Smooth muscle cell (in vitro differentiated cells): ENCODE results near the gene CWC27. TPM values are rescaled to one million over a fixed set of nuclear protein-coding genes. Genes with fewer than 3 reads are reported as not detected.

Experiments
- DNase-seq: peaks from one replicate; lab custom pipeline; 2025; ENCODE audit not compliant: unreplicated experiment; lab: John Stamatoyannopoulos, UW
- H2AFZ ChIP-seq: fragments of 200-600 bp; sonication (generic); 2 replicates; pipeline ENCODE4 v1.6.0; 2016; ENCODE audit warnings: antibody characterized with exemption, low read depth, mild to moderate bottlenecking
- H3F3A ChIP-seq: fragments of 200-600 bp; sonication (generic); 2 replicates; pipeline ENCODE4 v1.6.0; 2017; ENCODE audit warnings: antibody characterized with exemption, low read depth
- H3K27ac ChIP-seq: fragments of 200-600 bp; sonication (generic); 2 replicates; pipeline ENCODE4 v1.5.1; 2016; ENCODE audit warnings: low read depth, mild to moderate bottlenecking
- H3K27me3 ChIP-seq: fragments of 200-600 bp; sonication (generic); 2 replicates; pipeline ENCODE4 v1.6.1; 2016; ENCODE audit warnings: low read depth, mild to moderate bottlenecking
- H3K36me3 ChIP-seq: fragments of 200-600 bp; sonication (generic); 2 replicates; pipeline ENCODE4 v1.5.1; 2016; ENCODE audit warnings: low read depth
- H3K4me1 ChIP-seq: fragments of 200-600 bp; sonication (generic); 2 replicates; pipeline ENCODE4 v1.5.1; 2016; ENCODE audit warnings: low read depth
- H3K4me2 ChIP-seq: fragments of 200-600 bp; sonication (generic); 2 replicates; pipeline ENCODE4 v1.6.0; 2016; ENCODE audit warnings: mild to moderate bottlenecking
- H3K4me3 ChIP-seq: fragments of 200-600 bp; sonication (generic); 2 replicates; pipeline ENCODE4 v1.5.1; 2016; ENCODE audit warnings: mild to moderate bottlenecking
- H3K79me2 ChIP-seq: fragments of 200-600 bp; sonication (generic); 2 replicates; pipeline ENCODE4 v1.6.0; 2016; ENCODE audit warnings: low read depth, mild to moderate bottlenecking
- H3K9ac ChIP-seq: fragments of 200-600 bp; sonication (generic); 2 replicates; pipeline ENCODE4 v1.6.0; 2016; ENCODE audit warnings: low read depth
- H3K9me3 ChIP-seq: fragments of 200-600 bp; sonication (generic); replicated peaks from 2 replicates; pipeline ENCODE4 v1.5.1; 2016; ENCODE audit warnings: low read depth
- H4K20me1 ChIP-seq: fragments of 200-600 bp; sonication (generic); 2 replicates; pipeline ENCODE4 v1.6.0; 2016; ENCODE audit warnings: low read depth
- WGBS: methylation state at CpG from one replicate; pipeline ENCODE4 v1.1.7; 2016; ENCODE audit warnings: low lambda C conversion rate; 5-methylcytosine and 5-hydroxymethylcytosine counted together
- polyA plus RNA-seq: library from polyadenylated mRNA; unstranded; fragments of >200 nt; fragmentation: Nextera tagmentation; extraction: Ambion mirVana; gene quantifications from 2 replicates; pipeline ENCODE4 v1.2.1, GENCODE V29; 2016
- total RNA-seq: library from RNA; depleted of rRNA; stranded (reverse); fragments of >200 nt; gene quantifications from 2 replicates; pipeline ENCODE4 v1.2.3, GENCODE V29; 2014
- TF ChIP-seq, protein P1 (sequence below): fragments of 200-600 bp; sonication (generic); IDR thresholded peaks from 2 replicates; pipeline ENCODE4 v1.5.1; 2017; ENCODE audit warnings: borderline replicate concordance, mild to moderate bottlenecking, antibody characterized with exemption; ENCODE audit not compliant: insufficient read depth, poor library complexity, severe bottlenecking

CWC27 gene
- total and polyA plus RNA-seq, 2 experiments from 2014 or later = 34.6 to 40.8 TPM

- Histone ChIP-seq H3K27ac (no peak overlapping the region), H2AFZ (no peak overlapping the region), H3K4me2 (no peak overlapping the region), H3K9ac (no peak overlapping the region), H4K20me1 (no peaks in the 10 kb centered on the region), H3K27me3 (no peaks in the 10 kb centered on the region), H3F3A (no peaks in the 10 kb centered on the region), H3K9me3 (no peaks in the 10 kb centered on the region), H3K4me3 (no peak overlapping the region), H3K79me2 (no peaks in the 10 kb centered on the region), H3K36me3 (no peaks in the 10 kb centered on the region), H3K4me1 (no peaks in the 10 kb centered on the region)
- no peak for DNase-seq
- TF ChIP-seq, protein P1, sequence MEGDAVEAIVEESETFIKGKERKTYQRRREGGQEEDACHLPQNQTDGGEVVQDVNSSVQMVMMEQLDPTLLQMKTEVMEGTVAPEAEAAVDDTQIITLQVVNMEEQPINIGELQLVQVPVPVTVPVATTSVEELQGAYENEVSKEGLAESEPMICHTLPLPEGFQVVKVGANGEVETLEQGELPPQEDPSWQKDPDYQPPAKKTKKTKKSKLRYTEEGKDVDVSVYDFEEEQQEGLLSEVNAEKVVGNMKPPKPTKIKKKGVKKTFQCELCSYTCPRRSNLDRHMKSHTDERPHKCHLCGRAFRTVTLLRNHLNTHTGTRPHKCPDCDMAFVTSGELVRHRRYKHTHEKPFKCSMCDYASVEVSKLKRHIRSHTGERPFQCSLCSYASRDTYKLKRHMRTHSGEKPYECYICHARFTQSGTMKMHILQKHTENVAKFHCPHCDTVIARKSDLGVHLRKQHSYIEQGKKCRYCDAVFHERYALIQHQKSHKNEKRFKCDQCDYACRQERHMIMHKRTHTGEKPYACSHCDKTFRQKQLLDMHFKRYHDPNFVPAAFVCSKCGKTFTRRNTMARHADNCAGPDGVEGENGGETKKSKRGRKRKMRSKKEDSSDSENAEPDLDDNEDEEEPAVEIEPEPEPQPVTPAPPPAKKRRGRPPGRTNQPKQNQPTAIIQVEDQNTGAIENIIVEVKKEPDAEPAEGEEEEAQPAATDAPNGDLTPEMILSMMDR = no peak
Measured at GRCh38 chr5:64859881-64860280, 91.2 kb downstream of the CWC27 start.

DNA sequence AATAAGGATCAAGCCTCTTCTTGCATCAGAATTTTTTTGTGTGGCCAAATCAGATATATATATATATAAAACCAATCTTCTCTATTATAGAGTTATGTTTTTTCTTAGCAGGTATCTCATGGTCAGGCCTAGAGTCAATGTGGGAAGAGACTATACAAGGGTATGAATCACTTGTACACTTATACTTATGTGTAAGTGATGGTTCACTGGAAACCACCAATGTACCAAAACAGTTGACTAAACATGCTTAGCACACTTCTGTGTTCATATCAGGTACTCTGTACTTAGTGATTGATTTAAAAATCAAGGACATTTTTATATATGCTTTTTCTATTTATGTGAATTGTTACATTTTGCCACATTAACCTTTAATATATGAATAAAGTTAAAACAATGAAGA, 92.6 kb downstream of the CWC27 start:
- H3K4me3 ChIP-seq = no peak overlapping the region
- H3K9me3 ChIP-seq = no peaks in the 10 kb centered on the region
- no peak for DNase-seq
- H4K20me1 ChIP-seq = no peaks in the 10 kb centered on the region
- H3K9ac ChIP-seq = no peak overlapping the region
- no peaks in the 10 kb centered on the region for H3K36me3 ChIP-seq
- TF ChIP-seq, protein P1 = no peak
- H3K27me3 ChIP-seq = no peaks in the 10 kb centered on the region
- H3K4me1 ChIP-seq = no peaks in the 10 kb centered on the region
- no peaks in the 10 kb centered on the region for H3F3A ChIP-seq
- no peak overlapping the region for H3K4me2 ChIP-seq
- no peaks in the 10 kb centered on the region for H3K79me2 ChIP-seq
- no peak overlapping the region for H3K27ac ChIP-seq
- no peak overlapping the region for H2AFZ ChIP-seq

DNA sequence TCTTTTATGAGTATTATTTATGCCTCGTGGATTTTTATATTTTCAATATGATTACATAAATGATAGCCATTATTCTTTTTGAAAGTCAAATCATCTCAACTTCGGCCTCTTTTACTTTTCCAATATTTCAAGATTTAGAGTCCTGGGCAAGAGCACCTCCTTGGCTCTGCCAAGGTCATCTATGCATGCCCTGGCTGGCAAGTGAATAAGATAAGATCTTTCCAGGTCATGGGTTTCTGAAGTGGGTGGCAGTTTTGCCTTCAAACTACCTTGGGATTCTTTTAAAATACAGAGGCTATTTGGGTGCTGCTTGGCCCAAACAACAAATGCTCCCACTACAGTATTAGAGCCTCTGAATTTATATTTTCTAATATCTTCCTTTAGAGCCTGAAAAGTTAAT, 95.4 kb downstream of the CWC27 start:
- Histone ChIP-seq H3K4me3 (no peak overlapping the region), H3K4me1 (peaks cover 6% of the 10 kb centered on the region), H3K79me2 (no peaks in the 10 kb centered on the region), H3K27me3 (no peaks in the 10 kb centered on the region), H3F3A (no peaks in the 10 kb centered on the region), H3K36me3 (no peaks in the 10 kb centered on the region), H4K20me1 (no peaks in the 10 kb centered on the region), H3K27ac (no peak overlapping the region), H3K9me3 (no peaks in the 10 kb centered on the region), H2AFZ (no peak overlapping the region), H3K9ac (no peak overlapping the region), H3K4me2 (no peak overlapping the region)
- 100% methylated on average over 2 of the region's 2 CpGs for WGBS
- TF ChIP-seq, protein P1 = no peak
- no peak for DNase-seq

DNA sequence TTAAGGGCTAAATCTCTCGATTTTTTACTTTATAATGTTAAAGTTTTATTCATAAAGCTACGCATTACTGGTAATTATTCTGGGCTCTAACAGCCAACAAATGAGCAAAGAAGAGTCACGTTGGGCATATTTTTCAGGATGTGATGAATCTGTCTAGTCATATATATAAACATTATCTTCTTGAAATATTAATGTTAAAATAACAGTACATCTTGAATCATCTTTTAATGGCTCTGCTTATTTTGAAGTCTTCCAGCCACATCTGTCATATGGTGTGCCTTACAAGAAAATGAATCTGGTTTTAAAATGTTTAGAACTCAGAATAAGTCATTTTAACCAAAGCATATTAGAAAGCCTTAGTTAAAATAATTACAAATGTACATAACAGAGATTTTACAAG, 96.9 kb downstream of the CWC27 start:
- Histone ChIP-seq H3K4me3 (no peak overlapping the region), H3K27ac (no peak overlapping the region), H3K4me1 (peaks cover 16% of the 10 kb centered on the region), H3K9ac (no peak overlapping the region), H3K9me3 (no peaks in the 10 kb centered on the region), H2AFZ (no peak overlapping the region), H3K27me3 (no peaks in the 10 kb centered on the region), H3K4me2 (no peak overlapping the region), H3K36me3 (no peaks in the 10 kb centered on the region), H3K79me2 (no peaks in the 10 kb centered on the region), H4K20me1 (no peaks in the 10 kb centered on the region), H3F3A (no peaks in the 10 kb centered on the region)
- TF ChIP-seq, protein P1 = no peak
- WGBS = 87% methylated on average over 3 of the region's 3 CpGs
- DNase-seq = no peak
